GM12865 (cell line): ENCODE data around the gene RUBCNL.

Experiments used
- DNase-seq: peaks from one replicate; pipeline ENCODE4 v3.0.0; 2010; ENCODE audit warnings: low read depth
- H3K4me3 ChIP-seq: 2 replicates; pipeline ENCODE4 v1.5.1; 2011; ENCODE audit warnings: mild to moderate bottlenecking, low read depth, low read length, control low read depth
- TF ChIP-seq, protein P1 (sequence below): IDR thresholded peaks from 2 replicates; pipeline ENCODE4 v1.5.1; 2011; ENCODE audit warnings: low read length, control low read depth, low read depth, inconsistent platforms; ENCODE audit not compliant: insufficient read depth; ENCODE audit errors: missing control alignments

The RUBCNL gene

DNA sequence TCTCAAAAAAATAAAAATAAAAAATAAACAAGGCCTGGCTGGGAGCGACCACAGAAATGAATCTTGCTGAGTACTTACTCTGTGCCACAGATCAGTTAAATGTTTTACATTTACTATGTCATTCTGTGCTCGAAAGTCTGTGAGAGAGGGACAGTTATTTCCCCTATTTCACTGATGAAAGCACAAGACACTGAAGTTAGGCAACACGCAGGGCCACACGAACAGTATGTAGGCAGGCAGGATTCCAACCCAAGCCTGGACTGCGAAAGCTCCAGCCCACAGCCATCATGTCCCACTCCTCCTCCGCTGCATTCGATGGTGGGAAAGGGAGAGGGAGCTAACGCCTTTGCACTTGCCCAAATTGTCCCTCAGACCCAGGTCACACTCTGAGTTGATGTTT lies 34.2 kb downstream of the RUBCNL start:
- TF ChIP-seq, protein P1, sequence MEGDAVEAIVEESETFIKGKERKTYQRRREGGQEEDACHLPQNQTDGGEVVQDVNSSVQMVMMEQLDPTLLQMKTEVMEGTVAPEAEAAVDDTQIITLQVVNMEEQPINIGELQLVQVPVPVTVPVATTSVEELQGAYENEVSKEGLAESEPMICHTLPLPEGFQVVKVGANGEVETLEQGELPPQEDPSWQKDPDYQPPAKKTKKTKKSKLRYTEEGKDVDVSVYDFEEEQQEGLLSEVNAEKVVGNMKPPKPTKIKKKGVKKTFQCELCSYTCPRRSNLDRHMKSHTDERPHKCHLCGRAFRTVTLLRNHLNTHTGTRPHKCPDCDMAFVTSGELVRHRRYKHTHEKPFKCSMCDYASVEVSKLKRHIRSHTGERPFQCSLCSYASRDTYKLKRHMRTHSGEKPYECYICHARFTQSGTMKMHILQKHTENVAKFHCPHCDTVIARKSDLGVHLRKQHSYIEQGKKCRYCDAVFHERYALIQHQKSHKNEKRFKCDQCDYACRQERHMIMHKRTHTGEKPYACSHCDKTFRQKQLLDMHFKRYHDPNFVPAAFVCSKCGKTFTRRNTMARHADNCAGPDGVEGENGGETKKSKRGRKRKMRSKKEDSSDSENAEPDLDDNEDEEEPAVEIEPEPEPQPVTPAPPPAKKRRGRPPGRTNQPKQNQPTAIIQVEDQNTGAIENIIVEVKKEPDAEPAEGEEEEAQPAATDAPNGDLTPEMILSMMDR, result no peak
- DNase-seq, result no peak

DNA sequence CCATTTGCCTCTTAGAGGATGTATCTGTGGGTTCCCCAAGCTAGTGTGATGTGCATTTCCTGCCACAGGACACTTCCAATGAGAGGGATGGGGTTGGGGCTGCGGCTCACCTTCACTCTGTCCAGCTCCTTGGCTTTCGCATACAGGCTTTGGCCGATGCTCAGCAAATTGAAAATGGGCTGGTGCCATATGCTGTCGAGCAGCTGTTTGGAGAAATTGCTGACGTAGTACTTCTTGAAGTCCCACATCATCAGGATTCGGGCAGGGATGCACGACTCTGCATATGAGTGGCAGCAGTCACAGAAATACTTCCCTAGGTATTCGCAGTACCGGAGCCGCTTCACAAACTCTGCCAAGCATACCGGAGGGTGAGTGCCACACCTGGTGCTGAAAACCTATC lies 37.0 kb downstream of the RUBCNL start:
- no peak overlapping the region for H3K4me3 ChIP-seq
- TF ChIP-seq, protein P1, result no peak
- no peak for DNase-seq

More for the DNA sequence above, 34.2 kb downstream of the RUBCNL start:
- no peak overlapping the region for H3K4me3 ChIP-seq

DNA sequence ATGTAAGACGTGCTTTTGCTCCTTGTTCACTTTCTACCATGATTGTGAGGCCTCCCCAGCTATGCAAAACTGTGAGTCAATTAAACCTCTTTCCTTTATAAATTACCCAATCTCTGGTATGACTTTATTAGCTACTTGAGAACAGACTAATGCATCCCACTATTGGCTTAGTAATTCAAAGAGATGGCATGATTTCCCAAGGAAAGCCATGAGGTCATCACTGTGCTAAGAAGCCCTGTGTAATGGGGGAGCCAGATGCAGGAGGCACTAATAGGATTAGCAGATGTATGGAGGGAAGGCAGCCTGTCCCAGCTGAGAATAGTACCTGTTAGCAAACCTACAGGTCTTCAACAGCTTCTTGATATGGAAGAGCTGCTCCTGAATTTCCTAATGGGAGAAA lies 38.1 kb downstream of the RUBCNL start:
- no peak for DNase-seq
- TF ChIP-seq, protein P1, result no peak
- H3K4me3 ChIP-seq, result no peak overlapping the region

DNA sequence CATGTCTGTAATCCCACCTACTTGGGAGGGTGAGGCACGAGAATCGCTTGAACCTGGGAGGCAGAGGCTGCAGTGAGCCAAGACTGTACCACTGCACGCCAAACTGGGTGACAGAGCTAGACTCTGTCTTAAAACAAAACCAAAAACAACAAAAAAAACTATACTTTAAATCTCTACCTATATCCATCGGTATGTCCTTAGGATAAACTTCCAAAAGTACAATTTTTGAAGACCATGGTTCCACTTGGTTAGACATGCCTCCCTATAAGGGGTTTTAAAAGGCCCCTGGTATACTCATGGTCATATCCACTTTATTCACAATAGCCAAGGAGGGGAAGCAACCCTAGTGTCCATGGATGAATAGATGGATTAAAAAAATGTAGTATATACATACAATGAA lies 39.8 kb downstream of the RUBCNL start:
- H3K4me3 ChIP-seq, result no peak overlapping the region
- DNase-seq, result no peak
- TF ChIP-seq, protein P1, result no peak

DNA sequence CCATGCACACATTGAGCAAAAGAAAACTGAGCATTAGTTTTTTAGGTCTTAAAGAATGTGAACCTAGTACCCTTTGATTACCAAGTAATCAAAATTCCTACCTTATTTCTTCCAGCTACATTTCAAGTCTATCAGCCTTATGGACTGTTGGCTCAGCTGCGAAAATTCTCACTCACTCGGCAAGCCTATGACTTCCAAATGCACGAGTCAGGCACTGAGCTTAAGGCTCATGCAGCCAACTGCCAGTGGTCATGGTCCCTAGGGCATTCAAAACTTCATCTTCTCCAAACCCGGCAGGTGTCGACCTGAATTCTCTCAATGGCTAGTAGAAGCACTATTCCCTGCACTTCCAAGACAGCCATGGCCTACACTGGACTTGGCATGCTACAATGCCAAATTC lies 41.2 kb downstream of the RUBCNL start:
- no peak overlapping the region for H3K4me3 ChIP-seq
- TF ChIP-seq, protein P1, result no peak
- DNase-seq, result no peak

DNA sequence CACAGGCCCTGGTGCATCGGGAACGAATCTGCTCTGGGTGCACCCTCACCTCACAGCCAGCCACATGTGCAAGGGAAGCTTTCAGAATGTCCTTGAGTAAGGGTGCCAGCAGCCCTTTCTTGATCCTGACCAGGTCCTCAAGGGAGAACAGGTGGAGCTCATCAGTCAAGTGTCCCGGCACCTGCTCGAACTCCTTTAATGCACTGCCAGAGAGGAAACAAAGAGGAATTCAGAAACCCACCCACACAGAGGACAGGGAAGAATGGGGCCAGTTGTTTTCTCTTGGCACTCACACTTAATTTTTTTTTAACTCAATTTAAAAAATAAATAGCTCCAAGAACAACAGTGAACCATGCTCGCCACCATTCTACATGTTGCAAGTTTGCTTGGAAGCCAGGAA lies 41.7 kb downstream of the RUBCNL start:
- no peak overlapping the region for H3K4me3 ChIP-seq
- DNase-seq, result no peak
- TF ChIP-seq, protein P1, result no peak

DNA sequence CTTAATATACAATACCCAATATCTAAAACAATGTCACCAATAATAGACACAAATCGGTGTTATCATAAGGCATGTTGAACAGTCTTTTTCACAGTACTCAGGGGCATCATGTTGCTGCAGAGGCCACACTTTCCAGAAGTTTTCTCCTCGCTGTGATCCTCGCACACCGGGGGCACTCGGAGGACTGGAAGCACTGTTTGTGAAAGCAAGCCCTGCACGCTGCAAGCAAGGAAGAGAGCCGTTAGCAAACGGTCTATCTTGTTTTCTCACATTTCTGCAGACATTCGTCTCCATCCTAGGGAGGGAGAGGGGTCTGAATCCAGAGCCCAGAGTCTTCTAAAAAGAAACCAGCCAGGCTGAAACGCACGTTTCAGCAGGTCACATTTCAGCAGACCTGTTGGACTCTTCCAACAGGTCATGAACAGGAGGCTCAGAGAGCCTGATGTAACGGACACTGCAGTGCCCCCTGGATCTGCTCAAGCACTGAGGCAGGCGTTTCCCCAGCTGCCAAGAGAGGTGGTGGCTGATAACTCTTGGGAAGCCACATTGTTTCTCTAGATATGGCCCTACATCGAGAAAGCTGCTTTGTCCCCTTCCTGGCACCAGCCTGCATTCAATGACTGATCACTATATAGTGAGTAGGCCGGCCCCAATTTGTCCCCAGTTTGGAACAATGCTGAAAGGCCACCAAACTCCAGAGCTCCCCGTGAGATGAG lies 43.6 kb downstream of the RUBCNL start:
- TF ChIP-seq, protein P1, result no peak
- DNase-seq, result no peak
- no peak overlapping the region for H3K4me3 ChIP-seq
